ENCODE results near the gene B9D2.

The B9D2 gene

DNA sequence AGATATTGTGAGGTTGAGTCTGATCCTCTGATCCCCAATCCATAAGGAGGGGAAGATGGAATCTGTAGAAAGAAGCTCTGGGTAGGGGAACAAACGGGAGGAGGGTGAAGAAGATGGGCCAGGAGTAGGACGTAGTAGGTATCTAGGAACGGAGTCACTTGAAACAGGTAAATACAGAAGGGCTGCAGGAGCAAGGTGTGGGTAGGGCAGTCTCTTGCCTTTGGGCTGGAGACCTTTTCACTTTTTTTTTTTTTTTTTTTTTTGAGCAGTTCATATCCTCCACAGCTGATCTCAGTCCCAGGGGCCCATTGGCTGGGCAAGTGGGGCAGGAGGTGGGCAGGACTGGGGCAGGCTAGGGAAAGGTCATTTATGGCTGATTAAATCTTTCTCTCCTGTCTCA is 35.1 kb upstream of the B9D2 start:
- no peak for DNase-seq (ENCODE audit: low read depth)
- peak overlapping the region; percentile 84 for H3K4me3 ChIP-seq (ENCODE audit: low read depth, low read length)
- TF ChIP-seq, protein P1, sequence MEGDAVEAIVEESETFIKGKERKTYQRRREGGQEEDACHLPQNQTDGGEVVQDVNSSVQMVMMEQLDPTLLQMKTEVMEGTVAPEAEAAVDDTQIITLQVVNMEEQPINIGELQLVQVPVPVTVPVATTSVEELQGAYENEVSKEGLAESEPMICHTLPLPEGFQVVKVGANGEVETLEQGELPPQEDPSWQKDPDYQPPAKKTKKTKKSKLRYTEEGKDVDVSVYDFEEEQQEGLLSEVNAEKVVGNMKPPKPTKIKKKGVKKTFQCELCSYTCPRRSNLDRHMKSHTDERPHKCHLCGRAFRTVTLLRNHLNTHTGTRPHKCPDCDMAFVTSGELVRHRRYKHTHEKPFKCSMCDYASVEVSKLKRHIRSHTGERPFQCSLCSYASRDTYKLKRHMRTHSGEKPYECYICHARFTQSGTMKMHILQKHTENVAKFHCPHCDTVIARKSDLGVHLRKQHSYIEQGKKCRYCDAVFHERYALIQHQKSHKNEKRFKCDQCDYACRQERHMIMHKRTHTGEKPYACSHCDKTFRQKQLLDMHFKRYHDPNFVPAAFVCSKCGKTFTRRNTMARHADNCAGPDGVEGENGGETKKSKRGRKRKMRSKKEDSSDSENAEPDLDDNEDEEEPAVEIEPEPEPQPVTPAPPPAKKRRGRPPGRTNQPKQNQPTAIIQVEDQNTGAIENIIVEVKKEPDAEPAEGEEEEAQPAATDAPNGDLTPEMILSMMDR (IDR thresholded peaks at IDR 0.05; ENCODE audit: control insufficient read depth, extremely low read depth, insufficient read depth) = no peak

DNA sequence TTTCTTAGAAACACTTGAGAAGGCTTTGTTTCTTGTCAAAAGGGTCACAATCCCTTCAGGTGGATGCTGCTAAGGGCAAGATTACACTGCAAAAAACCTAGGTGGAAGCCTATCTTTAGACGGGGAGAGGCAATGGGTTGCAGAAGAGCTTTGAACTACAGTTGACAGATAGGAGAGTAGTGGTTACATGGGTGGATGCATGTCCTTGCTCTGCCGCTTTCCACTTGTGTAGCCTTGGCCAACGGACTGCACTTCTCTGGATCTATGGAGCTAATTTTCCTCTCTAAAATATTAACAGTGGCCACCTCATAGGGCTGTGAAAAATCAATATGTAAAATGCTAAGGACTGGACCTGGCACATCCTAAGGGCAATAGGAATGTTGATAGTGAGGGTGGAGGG is 34.6 kb upstream of the B9D2 start:
- TF ChIP-seq, protein P1 (IDR thresholded peaks at IDR 0.05; ENCODE audit: control insufficient read depth, extremely low read depth, insufficient read depth) = no peak
- no peak for DNase-seq (ENCODE audit: low read depth)

DNA sequence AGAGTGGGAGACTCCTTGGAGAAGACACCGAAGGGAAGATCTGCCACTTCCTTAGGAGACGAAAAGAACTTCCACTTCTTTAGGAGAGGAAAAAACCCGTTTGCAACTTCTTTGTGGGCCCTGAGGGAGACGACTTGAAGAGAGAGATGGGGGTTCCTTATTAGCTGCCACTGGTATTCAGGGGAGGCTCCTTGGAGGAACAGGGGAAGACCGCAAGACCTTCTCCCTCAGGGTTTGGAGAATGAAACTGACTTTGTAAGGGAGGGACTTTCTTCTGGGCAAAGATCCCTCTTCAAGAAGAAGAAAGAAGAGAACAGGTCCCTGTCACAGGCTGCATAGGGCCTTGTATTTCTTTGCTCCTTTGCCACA is 34.1 kb upstream of the B9D2 start:
- peak overlapping the region; percentile 84 for H3K4me3 ChIP-seq (ENCODE audit: low read depth, low read length)
- TF ChIP-seq, protein P1 (IDR thresholded peaks at IDR 0.05; ENCODE audit: control insufficient read depth, extremely low read depth, insufficient read depth) = no peak
- DNase-seq (ENCODE audit: low read depth) = no peak

More for the DNA sequence above, 34.6 kb upstream of the B9D2 start:
- H3K4me3 ChIP-seq (ENCODE audit: low read depth, low read length) = peak overlapping the region; percentile 84

DNA sequence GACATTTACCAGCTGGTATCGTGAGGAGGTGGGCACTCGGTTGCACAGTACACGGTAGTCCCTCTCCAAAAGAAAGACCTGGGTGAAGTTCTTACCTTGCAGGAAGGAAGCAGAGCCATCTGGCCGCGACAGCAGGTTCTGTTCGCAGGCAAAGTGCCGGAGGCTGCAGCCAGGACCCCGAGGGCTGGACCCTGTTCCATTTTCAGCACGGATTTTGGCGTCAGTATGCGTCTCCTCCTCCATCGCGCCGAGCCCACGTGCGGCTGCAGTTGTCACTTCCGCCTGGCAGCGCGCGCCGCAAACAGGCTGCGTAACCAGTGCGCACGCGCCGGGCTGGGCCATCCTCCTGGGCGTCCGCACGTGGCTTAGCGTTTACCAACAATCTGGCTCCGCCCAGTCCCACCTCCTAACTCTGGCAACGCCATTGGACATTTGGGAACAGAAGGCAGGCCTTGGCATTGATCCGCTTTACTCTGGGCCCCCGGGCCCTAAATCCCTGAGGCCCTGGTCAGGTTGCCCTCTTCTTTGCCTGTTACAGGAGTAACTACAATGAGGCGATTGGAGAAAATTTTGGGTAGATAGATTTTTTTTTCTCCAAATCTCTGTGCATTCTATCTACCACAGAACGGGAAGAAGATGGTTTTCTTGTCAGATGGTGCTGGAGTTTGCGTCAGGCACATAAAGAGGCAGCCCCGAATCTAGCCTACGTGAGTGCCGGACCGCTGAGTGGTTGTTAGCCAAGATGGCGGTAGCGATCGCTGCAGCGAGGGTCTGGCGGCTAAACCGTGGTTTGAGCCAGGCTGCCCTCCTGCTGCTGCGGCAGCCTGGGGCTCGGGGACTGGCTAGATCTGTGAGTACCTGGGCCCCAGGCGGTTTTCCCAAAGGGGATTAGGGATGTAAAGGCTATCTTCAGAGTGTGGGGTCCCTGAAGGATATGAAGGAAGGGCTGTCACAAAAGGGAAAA is 33.4 kb upstream of the B9D2 start, which contains the start of the genes BCKDHA and EXOSC5:
Gene BCKDHA (plus strand): TSS at position 733 of the 964 bp plus-strand sequence. CDS start 10 bp downstream, at position 743.
Gene EXOSC5 (minus strand): TSS at position 274 of the 964 bp plus-strand sequence. CDS start 31 bp downstream, at position 243.
- TF ChIP-seq, protein P1 (IDR thresholded peaks at IDR 0.05; ENCODE audit: control insufficient read depth, extremely low read depth, insufficient read depth) = no peak
- H3K4me3 ChIP-seq (ENCODE audit: low read depth, low read length) = peak within 1 kb of the TSS; percentile 84
- peak; percentile 98 for DNase-seq (ENCODE audit: low read depth)

DNA sequence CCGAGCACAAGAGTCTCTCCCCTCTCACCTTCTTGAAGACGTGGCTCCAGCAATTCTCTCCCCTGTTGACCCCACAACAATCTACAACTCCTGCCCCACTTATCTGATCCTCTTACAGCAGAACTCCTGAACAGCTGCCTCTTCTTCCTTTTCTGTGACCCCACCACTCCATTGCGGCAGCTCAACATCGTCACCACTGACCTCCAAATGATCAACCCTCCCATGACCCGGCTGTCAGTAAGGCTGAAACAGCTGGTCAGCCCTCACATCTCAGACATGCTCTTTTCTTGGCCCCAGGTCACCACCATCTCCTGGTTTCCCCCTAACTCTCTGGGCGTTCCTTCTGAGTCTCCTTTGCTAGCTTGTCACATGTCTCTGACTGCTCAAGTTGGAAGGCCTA is 31.4 kb upstream of the B9D2 start:
- no peak overlapping the region for H3K4me3 ChIP-seq (ENCODE audit: low read depth, low read length)
- TF ChIP-seq, protein P1 (IDR thresholded peaks at IDR 0.05; ENCODE audit: control insufficient read depth, extremely low read depth, insufficient read depth) = no peak
- DNase-seq (ENCODE audit: low read depth) = no peak

DNA sequence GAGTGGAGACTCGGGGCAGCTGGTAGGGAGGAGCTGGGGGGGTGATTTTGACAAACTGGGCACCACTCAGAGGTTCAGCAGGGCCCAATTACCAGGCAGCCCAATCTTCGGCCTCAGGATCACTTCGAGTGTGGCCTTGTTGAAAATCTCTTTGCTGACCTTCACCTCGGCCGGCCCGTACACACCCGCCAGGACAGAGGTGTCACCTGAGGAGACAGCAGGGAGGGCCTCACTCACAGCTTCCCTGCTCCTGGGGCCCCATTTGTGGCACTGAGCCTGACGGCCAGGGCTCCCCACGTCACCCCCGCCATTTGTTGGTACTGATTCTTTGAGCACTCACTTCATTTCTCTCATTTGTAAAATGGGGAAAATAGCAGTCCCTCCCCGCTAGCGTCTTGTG is 28.8 kb upstream of the B9D2 start:
- H3K4me3 ChIP-seq (ENCODE audit: low read depth, low read length) = no peak overlapping the region
- TF ChIP-seq, protein P1 (IDR thresholded peaks at IDR 0.05; ENCODE audit: control insufficient read depth, extremely low read depth, insufficient read depth) = no peak
- DNase-seq (ENCODE audit: low read depth) = no peak
